ENCODE data around the gene FNDC3A.

The FNDC3A gene

DNA sequence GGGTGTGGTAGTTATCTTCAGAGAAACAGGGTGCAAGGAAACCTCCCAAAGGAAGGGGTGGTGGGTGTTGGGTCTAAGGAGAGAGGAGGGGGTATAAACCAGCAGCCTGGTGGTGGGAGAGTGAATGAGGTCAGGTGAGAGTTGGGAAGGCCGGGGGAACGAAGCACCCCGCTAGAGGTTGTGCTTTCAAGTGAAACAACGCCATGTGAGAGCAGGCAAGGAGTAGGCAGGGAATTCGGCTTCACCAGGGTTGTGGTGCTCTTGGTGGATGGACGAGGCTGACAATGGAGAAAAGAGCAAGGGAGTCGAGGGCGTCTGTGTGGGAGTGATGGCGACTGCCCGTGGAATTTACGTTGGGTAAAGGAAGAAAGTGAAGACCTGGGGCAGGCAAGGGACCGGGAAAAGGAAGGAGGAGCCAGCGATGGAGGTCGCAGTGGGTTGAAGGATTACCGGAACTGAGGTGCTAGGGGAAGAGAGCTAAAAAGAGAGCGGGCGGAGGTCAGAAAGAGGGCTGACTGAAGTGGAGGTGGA lies 242.3 kb downstream of the FNDC3A start:
- ATAC-seq (ENCODE audit: low read depth) (no peak), DNase-seq (ENCODE audit: low spot score) (no peak)
- H3K27ac ChIP-seq (ENCODE audit: poor library complexity, severe bottlenecking) = no peak overlapping the region
- no peak overlapping the region for H3K4me3 ChIP-seq (ENCODE audit: severe bottlenecking)
- H3K36me3 ChIP-seq (ENCODE audit: low read depth) = no peaks in the 10 kb centered on the region
- TF ChIP-seq, protein P1, sequence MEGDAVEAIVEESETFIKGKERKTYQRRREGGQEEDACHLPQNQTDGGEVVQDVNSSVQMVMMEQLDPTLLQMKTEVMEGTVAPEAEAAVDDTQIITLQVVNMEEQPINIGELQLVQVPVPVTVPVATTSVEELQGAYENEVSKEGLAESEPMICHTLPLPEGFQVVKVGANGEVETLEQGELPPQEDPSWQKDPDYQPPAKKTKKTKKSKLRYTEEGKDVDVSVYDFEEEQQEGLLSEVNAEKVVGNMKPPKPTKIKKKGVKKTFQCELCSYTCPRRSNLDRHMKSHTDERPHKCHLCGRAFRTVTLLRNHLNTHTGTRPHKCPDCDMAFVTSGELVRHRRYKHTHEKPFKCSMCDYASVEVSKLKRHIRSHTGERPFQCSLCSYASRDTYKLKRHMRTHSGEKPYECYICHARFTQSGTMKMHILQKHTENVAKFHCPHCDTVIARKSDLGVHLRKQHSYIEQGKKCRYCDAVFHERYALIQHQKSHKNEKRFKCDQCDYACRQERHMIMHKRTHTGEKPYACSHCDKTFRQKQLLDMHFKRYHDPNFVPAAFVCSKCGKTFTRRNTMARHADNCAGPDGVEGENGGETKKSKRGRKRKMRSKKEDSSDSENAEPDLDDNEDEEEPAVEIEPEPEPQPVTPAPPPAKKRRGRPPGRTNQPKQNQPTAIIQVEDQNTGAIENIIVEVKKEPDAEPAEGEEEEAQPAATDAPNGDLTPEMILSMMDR (IDR thresholded peaks at IDR 0.05; ENCODE audit: poor library complexity, severe bottlenecking) = no peak
- H3K9me3 ChIP-seq (ENCODE audit: severe bottlenecking) = no peaks in the 10 kb centered on the region
- no peaks in the 10 kb centered on the region for H3K4me1 ChIP-seq (ENCODE audit: insufficient read depth, poor library complexity, severe bottlenecking)
- peaks cover 26% of the 10 kb centered on the region for H3K27me3 ChIP-seq (ENCODE audit: insufficient read depth, poor library complexity, severe bottlenecking)

DNA sequence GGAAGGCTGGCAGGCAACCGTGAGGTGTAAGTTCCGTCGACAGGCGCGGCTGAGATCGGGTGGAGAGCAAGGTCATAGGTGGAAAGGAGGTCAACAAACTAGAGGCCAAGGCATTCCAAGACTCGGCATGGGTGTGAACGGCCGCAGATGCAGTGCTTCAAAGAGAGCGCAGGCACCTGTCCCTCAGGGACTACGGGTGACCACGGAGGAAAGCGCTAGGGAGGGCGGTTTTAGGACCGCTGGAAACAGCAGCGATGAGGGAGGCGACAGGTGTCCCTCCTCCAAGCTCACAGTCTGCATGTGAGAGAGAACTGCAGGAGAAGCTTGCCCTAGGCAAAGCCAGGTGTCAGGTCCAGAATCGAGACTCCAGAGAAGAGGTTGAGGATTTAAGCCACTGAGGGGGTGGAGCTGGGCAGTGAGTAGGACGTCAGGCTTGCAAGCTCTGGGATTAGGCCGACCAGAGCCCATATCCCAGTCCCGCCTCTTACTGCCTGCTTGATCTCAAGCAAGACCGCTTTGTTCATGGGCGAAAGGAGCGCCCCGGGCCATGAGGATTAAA lies 242.9 kb downstream of the FNDC3A start:
- ATAC-seq (ENCODE audit: low read depth) (no peak), DNase-seq (ENCODE audit: low spot score) (no peak)
- Histone ChIP-seq H3K27ac (ENCODE audit: poor library complexity, severe bottlenecking) (no peak overlapping the region), H3K36me3 (ENCODE audit: low read depth) (no peaks in the 10 kb centered on the region), H3K9me3 (ENCODE audit: severe bottlenecking) (no peaks in the 10 kb centered on the region), H3K4me3 (ENCODE audit: severe bottlenecking) (no peak overlapping the region), H3K4me1 (ENCODE audit: insufficient read depth, poor library complexity, severe bottlenecking) (no peaks in the 10 kb centered on the region), H3K27me3 (ENCODE audit: insufficient read depth, poor library complexity, severe bottlenecking) (peaks cover 26% of the 10 kb centered on the region)
- TF ChIP-seq, protein P1 (IDR thresholded peaks at IDR 0.05; ENCODE audit: poor library complexity, severe bottlenecking) = no peak

DNA sequence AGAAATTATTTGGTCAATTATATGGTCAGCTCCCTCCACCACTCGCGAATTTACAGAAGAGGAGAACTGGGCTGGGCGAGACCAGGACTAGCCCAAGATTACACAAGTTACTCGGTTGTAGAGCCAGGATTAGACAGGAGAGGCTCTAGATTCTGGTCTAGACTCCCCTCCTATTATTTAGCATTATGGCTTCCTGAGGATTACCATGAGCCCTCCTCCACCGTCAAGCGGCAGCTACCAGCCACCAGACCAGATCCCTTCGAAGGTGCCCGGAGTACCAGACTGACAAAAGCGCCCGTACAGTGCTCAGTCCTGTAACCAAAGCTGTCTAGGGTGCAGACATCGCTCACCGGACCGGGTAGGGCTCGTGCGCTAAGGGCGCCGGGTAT lies 243.9 kb downstream of the FNDC3A start:
- Histone ChIP-seq H3K4me1 (ENCODE audit: insufficient read depth, poor library complexity, severe bottlenecking) (no peaks in the 10 kb centered on the region), H3K9me3 (ENCODE audit: severe bottlenecking) (no peaks in the 10 kb centered on the region), H3K36me3 (ENCODE audit: low read depth) (no peaks in the 10 kb centered on the region), H3K4me3 (ENCODE audit: severe bottlenecking) (peak overlapping the region; percentile 35), H3K27ac (ENCODE audit: poor library complexity, severe bottlenecking) (no peak overlapping the region), H3K27me3 (ENCODE audit: insufficient read depth, poor library complexity, severe bottlenecking) (peaks cover 26% of the 10 kb centered on the region)
- no peak; the same call in 2 of the 3 replicates for ATAC-seq (ENCODE audit: low read depth)
- DNase-seq (ENCODE audit: low spot score) = no peak
- TF ChIP-seq, protein P1 (IDR thresholded peaks at IDR 0.05; ENCODE audit: poor library complexity, severe bottlenecking) = no peak

DNA sequence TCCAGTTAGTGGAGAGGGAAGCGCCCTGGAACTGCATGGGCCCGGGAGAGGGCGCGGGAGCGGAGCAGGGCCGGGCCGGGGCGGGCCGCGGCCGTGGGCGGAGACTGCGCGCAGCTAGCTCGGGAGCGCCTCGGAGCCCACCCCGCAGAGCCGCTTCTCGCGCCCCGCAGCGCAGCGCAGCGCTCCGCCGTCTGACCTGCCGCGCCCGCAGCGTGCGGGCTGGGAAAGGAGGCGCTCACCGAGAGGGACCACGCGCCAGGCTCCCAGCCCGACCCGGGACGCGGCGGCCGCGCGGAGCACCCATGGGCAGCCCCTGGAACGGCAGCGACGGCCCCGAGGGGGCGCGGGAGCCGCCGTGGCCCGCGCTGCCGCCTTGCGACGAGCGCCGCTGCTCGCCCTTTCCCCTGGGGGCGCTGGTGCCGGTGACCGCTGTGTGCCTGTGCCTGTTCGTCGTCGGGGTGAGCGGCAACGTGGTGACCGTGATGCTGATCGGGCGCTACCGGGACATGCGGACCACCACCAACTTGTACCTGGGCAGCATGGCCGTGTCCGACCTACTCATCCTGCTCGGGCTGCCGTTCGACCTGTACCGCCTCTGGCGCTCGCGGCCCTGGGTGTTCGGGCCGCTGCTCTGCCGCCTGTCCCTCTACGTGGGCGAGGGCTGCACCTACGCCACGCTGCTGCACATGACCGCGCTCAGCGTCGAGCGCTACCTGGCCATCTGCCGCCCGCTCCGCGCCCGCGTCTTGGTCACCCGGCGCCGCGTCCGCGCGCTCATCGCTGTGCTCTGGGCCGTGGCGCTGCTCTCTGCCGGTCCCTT lies 244.5 kb downstream of the FNDC3A start, which contains the start of gene MLNR:
TSS of gene MLNR (plus strand) at position 303 of the 820 bp plus-strand sequence. CDS start at position 303, 0 bp downstream.
- H3K27ac ChIP-seq (ENCODE audit: poor library complexity, severe bottlenecking) = no peak within 1 kb of the TSS
- peak; percentile 89 for ATAC-seq (ENCODE audit: low read depth)
- no peaks in the 10 kb centered on the region for H3K9me3 ChIP-seq (ENCODE audit: severe bottlenecking)
- DNase-seq (ENCODE audit: low spot score) = no peak
- peaks cover 26% of the 10 kb centered on the region for H3K27me3 ChIP-seq (ENCODE audit: insufficient read depth, poor library complexity, severe bottlenecking)
- TF ChIP-seq, protein P1 (IDR thresholded peaks at IDR 0.05; ENCODE audit: poor library complexity, severe bottlenecking) = peak; percentile 36
- no peaks in the 10 kb centered on the region for H3K4me1 ChIP-seq (ENCODE audit: insufficient read depth, poor library complexity, severe bottlenecking)
- no peaks in the 10 kb centered on the region for H3K36me3 ChIP-seq (ENCODE audit: low read depth)
- peak within 1 kb of the TSS; percentile 35 for H3K4me3 ChIP-seq (ENCODE audit: severe bottlenecking)

All from RWPE2 (cell line).